ENCODE data around the gene STIM2. TPM values are rescaled to one million over a fixed set of nuclear protein-coding genes. Genes with fewer than 3 reads are reported as not detected.

STIM2 gene
- total RNA-seq, 1 donor from 2014 or later: 51.0 TPM

- Mint-ChIP-seq H3K9me3 (no peaks in the 10 kb centered on the region), H3K36me3 (no peaks in the 10 kb centered on the region), H3K27ac (peak overlapping the region; percentile 97), H3K27me3 (ENCODE audit: low read depth) (no peaks in the 10 kb centered on the region), H3K4me1 (peaks cover 51% of the 10 kb centered on the region), H3K4me3 (peak overlapping the region; percentile 82)
- DNase-seq (ENCODE audit: low spot score in 2 of 2, unreplicated experiment in 2 of 2): no peak
- TF ChIP-seq CTCF (IDR thresholded peaks at IDR 0.05; ENCODE audit: unreplicated experiment): no peak
Measured at GRCh38 chr4:26859762-26860156, 882 bp upstream of the STIM2 start.

GRCh38 chr4:26860922-26861433 lies 337 bp downstream of the STIM2 start:
- TF ChIP-seq CTCF (IDR thresholded peaks at IDR 0.05; ENCODE audit: unreplicated experiment): no peak
- Mint-ChIP-seq H3K9me3 (no peaks in the 10 kb centered on the region), H3K27ac (peak overlapping the region; percentile 97), H3K4me1 (peaks cover 56% of the 10 kb centered on the region), H3K4me3 (peak overlapping the region; percentile 97), H3K27me3 (ENCODE audit: low read depth) (no peaks in the 10 kb centered on the region), H3K36me3 (no peaks in the 10 kb centered on the region)
- DNase-seq (ENCODE audit: low spot score in 2 of 2, unreplicated experiment in 2 of 2): peak; percentile 56 to 71

- no peaks in the 10 kb centered on the region for H3K9me3 Mint-ChIP-seq
- peak in 1 of 2 experiments; percentile 62 for DNase-seq (ENCODE audit: low spot score in 2 of 2, unreplicated experiment in 2 of 2)
- H3K27me3 Mint-ChIP-seq (ENCODE audit: low read depth): no peaks in the 10 kb centered on the region
- H3K36me3 Mint-ChIP-seq: no peaks in the 10 kb centered on the region
- H3K4me3 Mint-ChIP-seq: peak overlapping the region; percentile 97
- peak overlapping the region; percentile 99 for H3K27ac Mint-ChIP-seq
- no peak for TF ChIP-seq CTCF (IDR thresholded peaks at IDR 0.05; ENCODE audit: unreplicated experiment)
- peaks cover 62% of the 10 kb centered on the region for H3K4me1 Mint-ChIP-seq
Measured at GRCh38 chr4:26861434-26862186, 969 bp downstream of the STIM2 start.

GRCh38 chr4:26862381-26862915 lies 1.8 kb downstream of the STIM2 start:
- H3K27ac Mint-ChIP-seq: peak overlapping the region; percentile 99
- no peaks in the 10 kb centered on the region for H3K36me3 Mint-ChIP-seq
- peak overlapping the region; percentile 97 for H3K4me3 Mint-ChIP-seq
- no peaks in the 10 kb centered on the region for H3K9me3 Mint-ChIP-seq
- H3K27me3 Mint-ChIP-seq (ENCODE audit: low read depth): no peaks in the 10 kb centered on the region
- TF ChIP-seq CTCF (IDR thresholded peaks at IDR 0.05; ENCODE audit: unreplicated experiment): no peak
- DNase-seq (ENCODE audit: low spot score in 2 of 2, unreplicated experiment in 2 of 2): no peak
- H3K4me1 Mint-ChIP-seq: peaks cover 59% of the 10 kb centered on the region

DNA sequence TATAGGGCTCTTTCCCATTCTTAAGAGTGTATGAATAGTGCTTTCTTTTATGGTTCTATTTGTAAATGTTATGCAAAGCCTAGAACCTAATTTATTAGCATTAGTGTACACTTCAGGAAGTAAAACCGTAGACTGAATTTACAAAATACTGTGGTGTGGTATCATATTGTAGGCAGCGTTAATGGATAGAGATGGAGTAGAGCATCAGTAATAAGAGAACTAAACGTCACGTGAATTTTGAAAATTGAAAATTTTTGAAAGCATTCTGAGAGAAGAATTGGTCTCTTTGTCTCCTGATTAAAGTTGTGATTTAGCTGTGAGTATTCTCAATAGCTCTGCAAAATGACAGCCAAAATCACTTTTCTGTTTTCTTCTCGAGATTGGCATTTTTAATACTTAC lies 2.9 kb downstream of the STIM2 start:
- no peak for DNase-seq (ENCODE audit: low spot score in 2 of 2, unreplicated experiment in 2 of 2)
- no peak overlapping the region for H3K27ac Mint-ChIP-seq
- no peaks in the 10 kb centered on the region for H3K9me3 Mint-ChIP-seq
- no peaks in the 10 kb centered on the region for H3K36me3 Mint-ChIP-seq
- H3K4me1 Mint-ChIP-seq: peaks cover 63% of the 10 kb centered on the region
- no peaks in the 10 kb centered on the region for H3K27me3 Mint-ChIP-seq (ENCODE audit: low read depth)
- peak overlapping the region; percentile 37 for H3K4me3 Mint-ChIP-seq
- no peak for TF ChIP-seq CTCF (IDR thresholded peaks at IDR 0.05; ENCODE audit: unreplicated experiment)
